Keratinocyte (primary cell): ENCODE data around the gene RAB35.

Source experiments
- EZH2 ChIP-seq: IDR thresholded peaks from one replicate; pipeline ENCODE4 v1.6.1; 2012; ENCODE audit warnings: inconsistent platforms, mild to moderate bottlenecking, low read length, moderate library complexity
- TF ChIP-seq, protein P1 (sequence below), 3 experiments: IDR thresholded peaks in 1 of 3; conservative IDR thresholded peaks in 1 of 3; optimal IDR thresholded peaks in 1 of 3; 2 replicates in 2 of 3; 3 replicates in 1 of 3; pipeline versions ENCODE3 to v1.5.1; 2011; ENCODE audit warnings: low read length in 3 of 3, mild to moderate bottlenecking in 3 of 3, moderate library complexity in 2 of 3, control low read depth in 1 of 3, inconsistent platforms in 1 of 3; ENCODE audit not compliant: insufficient read depth in 2 of 3; ENCODE audit errors: extremely low read depth in 1 of 3

DNA sequence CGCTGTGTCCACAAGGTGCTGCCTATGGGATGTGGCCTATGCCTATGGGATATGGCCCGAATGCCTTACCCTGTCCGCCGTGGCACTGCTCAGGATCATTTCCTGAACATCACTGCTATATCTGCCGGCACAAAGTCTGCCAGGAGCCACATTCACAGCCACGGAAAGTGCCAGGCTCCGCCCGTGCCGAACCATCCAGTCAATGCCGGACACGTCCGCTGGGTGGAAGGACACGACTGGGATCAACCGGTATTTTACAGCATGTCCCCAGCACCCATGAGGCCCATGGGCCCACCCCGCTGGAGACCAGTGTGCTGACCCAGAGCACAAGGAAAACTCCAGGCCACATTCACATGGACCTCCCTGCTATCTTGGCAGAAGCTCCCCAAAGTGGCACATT, 14.6 kb upstream of the RAB35 start:
- TF ChIP-seq, protein P1, sequence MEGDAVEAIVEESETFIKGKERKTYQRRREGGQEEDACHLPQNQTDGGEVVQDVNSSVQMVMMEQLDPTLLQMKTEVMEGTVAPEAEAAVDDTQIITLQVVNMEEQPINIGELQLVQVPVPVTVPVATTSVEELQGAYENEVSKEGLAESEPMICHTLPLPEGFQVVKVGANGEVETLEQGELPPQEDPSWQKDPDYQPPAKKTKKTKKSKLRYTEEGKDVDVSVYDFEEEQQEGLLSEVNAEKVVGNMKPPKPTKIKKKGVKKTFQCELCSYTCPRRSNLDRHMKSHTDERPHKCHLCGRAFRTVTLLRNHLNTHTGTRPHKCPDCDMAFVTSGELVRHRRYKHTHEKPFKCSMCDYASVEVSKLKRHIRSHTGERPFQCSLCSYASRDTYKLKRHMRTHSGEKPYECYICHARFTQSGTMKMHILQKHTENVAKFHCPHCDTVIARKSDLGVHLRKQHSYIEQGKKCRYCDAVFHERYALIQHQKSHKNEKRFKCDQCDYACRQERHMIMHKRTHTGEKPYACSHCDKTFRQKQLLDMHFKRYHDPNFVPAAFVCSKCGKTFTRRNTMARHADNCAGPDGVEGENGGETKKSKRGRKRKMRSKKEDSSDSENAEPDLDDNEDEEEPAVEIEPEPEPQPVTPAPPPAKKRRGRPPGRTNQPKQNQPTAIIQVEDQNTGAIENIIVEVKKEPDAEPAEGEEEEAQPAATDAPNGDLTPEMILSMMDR (optimal IDR thresholded peaks at IDR 0.05 in 1 of 3, IDR thresholded peaks at IDR 0.05 in 1 of 3, conservative IDR thresholded peaks at IDR 0.05 in 1 of 3; ENCODE audit: extremely low read depth in 1 of 3, insufficient read depth in 2 of 3, low read length in 3 of 3), result no peak
- no peak for TF ChIP-seq EZH2
